Measurements from ENCODE around the gene HUNK.
"Not testable (repeated sequence)": the region's sequence is repeated elsewhere in the genome, so short reads cannot be mapped to it uniquely, and the experiment has no call there.

HUNK gene

DNA sequence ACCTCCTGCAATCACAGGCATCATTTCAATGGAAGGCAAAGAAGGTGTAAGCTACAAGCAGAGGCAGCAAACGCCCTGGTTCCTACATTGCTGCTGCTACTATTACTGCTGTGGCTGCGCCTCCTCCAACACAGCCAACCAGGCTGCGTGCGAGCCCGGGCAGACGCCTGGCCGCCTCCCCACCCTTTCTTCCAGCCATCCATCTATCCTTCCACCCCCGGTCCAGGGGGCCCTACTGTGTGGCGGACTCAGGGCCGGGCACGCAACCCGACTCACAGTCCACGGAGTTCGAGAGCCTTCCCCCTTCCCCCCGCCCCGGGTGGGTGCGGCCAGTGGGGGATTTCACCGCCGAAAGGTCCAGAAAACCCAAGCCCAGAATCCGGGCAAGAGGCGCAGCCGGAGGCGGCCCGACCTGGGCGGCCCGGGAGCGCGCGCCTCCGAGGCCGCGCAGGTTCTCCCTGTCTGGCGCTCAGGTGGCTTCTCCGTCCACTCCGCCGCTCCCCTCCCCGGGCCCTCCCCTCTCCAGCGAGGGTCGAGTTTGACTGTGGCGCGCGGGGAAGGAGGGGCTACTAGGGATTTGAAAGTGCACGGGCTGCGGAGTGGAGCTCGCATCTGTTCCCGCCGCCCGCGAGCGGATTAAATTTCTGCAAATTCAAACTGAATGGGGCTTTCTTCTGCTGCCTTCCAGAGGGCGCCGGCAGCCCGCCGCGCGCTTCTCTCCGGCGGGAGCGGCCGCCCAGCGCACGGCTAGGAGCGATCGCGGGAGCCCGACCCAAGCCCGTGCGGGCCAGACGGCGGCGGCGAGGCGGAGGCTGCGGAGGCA is at the start of gene HUNK:
HUNK (plus strand) TSS at position 569 of the 823 bp plus-strand sequence. CDS start 655 bp downstream, outside the sequence.
- DNase-seq, result no peak

DNA sequence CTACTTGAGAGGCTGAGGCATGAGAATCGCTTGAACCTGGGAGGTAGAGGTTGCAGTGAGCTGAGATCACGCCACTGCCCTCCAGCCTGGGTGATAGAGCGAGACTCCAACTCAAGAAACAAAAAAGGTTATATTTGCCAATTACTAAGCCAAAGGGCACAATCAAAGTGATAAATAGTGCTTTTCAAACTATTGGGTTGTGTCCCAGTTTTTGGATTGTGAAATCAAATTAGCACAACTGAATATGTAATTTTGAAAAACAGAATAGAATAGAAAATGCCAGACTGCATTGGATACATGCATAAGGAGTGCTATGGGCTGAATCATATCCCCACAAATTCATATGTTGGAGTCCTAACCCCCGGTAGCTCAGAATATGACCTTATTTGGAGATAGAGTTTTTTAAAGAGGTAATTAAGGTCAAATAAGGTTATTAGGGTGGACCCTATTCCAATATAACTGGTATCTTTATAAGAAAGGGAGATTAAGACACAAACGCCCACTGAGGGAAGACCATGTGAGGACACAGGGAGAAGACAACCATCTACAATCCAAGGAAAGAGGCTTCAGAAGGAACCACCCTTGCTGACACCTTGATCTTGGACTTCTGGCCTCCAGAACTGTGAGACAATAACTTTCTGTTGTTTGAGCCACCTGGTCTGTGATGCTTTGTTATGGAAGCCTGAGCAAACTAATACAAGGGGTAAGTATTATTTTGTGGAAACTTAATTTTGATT is 42.9 kb upstream of the HUNK start:
- DNase-seq, result no peak

GRCh38 chr21:31830701-31831100 is 42.1 kb upstream of the HUNK start:
- DNase-seq, result no peak

DNA sequence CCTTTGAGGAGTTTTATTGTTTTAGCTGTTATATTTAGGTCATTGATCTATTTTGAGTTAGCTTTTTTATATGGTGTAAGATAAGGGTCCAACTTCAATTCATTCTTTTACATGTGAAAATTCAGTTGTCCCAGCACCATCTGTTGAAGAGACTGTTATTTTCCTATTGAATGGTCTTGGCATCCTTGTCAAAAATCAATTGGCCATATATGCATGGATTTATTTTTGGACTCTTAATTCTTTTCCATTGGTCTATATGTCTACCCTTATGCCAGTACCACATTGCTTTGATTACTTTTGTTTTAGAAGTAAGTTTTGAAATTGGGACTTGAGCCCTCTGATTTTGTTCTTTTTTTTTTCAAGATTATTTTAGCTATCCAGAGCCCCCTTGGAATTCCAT is 35.8 kb upstream of the HUNK start:
- no peak for DNase-seq

- DNase-seq, result no peak
These were observed 35.0 kb upstream of the HUNK start for GRCh38 chr21:31837618-31838390.

- DNase-seq, result no peak
These were observed 34.0 kb upstream of the HUNK start for GRCh38 chr21:31838586-31839355.

- DNase-seq, result no peak
These were observed 28.6 kb upstream of the HUNK start for GRCh38 chr21:31844206-31844605.

GRCh38 chr21:31845151-31845729 is 27.6 kb upstream of the HUNK start:
- DNase-seq, result no peak

DNA sequence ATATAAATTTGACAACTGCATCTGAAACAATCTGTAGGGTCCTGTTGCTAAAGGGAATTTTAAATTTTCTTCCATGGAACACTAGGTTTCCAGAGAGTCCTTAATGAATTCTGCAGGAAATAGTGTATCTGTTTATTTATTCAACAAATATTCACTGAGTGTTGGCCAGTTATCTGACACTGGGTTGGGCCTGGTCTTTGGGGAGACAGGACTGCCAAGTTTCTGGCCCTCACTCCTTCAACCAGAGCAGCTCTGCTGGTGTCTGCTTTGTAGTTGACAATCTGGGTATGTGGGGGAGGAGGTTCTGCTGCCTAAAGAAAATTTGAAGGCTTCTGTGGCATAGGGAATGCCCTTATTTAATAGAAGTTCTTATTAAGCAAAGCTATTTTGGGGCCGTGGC is 26.1 kb upstream of the HUNK start:
- no peak for DNase-seq

DNA sequence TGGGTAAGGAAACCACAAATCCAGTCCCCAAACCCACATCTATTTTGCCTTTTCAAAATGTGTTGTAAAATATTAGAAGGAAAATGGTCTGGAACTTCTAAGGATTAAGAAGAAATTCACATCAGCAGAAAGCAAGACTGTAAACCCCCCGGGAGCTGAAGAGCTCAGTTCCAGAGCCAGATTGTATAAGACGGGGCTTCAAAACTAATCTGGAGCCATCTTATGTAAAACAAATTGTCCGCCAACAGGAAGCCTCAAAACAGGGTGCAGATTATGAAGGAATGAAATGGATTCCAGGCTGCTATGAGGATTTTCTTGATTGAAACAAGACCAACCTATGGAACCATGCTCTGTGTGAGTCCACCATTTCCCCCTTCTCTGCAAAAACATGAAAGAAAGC is 25.1 kb upstream of the HUNK start:
- no peak for DNase-seq

GRCh38 chr21:31848326-31848985 is 24.4 kb upstream of the HUNK start:
- DNase-seq, result no peak

- no peak for DNase-seq
These were observed 21.9 kb upstream of the HUNK start for GRCh38 chr21:31850886-31851285.

DNA sequence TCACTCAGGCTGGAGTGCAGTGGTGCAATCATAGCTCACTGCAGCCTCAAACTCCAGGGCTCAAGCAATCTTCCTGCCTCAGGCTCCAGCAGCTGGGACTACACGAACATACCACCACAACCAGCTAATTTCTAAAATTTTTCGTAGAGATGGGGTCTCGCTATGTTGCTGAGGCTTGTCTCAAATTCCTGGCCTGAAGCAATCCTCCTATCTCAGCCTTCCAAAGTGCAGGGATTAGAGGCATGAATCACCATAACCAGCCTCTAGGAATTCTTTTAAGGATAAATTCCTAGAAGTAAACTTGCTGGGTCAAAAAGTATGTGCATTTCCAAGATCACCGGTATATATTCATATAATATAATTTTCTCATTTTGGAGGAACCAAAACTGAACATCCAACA is 17.6 kb upstream of the HUNK start:
- no peak for DNase-seq

GRCh38 chr21:31857096-31857495 is 15.7 kb upstream of the HUNK start:
- no peak for DNase-seq

DNA sequence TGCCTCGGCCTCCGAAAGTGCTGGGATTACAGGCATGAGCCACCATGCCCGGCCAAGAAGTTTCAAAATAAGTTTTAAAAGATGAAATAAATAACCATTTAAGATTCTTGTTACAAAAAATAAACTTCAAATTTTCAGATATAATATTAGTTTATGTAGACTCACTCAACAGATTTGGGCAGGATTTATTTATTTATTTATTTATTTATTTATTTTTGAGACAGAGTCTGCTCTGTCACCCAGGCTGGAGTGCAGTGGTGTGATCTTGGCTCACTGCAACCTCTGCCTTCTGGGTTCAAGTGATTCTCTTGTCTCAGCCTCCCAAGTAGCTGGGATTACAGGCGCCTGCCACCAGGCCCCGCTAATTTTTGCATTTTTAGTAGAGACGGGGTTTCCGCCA is 15.2 kb upstream of the HUNK start:
- DNase-seq, result not testable (repeated sequence)

- no peak for DNase-seq
These were observed 12.0 kb upstream of the HUNK start for GRCh38 chr21:31860851-31861250.

DNA sequence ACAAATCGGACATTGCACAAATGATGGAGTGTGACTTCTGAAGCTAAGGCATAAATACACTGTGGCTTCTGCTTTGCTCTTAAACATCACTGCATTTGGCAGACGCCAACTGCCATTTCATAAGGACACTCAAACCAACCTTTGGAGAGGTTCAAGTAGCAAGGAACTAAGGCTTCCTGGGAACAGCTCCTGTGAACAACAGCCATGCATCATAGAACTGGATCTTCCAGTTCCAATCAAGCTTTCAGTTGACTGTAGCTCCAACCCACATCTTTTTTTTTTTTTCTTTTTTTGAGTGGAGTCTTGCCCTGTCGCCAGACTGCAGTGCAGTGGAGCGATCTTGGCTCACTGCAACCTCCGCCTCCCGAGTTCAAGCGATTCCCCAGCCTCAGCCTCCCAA is 10.7 kb upstream of the HUNK start:
- no peak for DNase-seq

DNA sequence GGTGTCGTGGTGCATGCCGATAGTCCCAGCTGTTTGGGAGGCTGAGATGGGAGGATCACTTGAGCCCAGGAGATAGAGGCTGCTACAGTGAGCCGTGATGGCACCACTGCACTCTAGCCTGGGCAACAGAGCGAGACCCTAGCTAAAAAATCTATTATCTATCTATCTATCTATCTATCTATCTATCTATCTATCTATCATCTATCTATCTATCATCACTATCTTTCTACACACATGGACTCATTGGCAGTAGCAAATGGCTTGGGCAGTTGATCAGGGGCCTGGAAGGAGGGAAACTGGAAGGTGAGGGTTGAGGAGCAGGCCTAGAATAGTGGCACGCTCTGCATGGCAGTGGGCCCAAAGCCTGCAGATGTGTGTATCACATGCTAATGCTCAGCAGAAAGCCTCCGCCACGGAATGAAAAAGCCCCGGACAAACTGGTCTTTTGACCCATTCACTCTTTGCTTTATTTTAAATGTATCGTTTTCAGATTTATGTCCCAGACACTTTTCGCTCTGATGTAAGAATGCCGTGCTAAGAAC is 7.3 kb upstream of the HUNK start:
- DNase-seq, result no peak

GRCh38 chr21:31866077-31866511 is 6.7 kb upstream of the HUNK start:
- peak; percentile 42 for DNase-seq

GRCh38 chr21:31869750-31870149 is 3.1 kb upstream of the HUNK start:
- no peak for DNase-seq

DNA sequence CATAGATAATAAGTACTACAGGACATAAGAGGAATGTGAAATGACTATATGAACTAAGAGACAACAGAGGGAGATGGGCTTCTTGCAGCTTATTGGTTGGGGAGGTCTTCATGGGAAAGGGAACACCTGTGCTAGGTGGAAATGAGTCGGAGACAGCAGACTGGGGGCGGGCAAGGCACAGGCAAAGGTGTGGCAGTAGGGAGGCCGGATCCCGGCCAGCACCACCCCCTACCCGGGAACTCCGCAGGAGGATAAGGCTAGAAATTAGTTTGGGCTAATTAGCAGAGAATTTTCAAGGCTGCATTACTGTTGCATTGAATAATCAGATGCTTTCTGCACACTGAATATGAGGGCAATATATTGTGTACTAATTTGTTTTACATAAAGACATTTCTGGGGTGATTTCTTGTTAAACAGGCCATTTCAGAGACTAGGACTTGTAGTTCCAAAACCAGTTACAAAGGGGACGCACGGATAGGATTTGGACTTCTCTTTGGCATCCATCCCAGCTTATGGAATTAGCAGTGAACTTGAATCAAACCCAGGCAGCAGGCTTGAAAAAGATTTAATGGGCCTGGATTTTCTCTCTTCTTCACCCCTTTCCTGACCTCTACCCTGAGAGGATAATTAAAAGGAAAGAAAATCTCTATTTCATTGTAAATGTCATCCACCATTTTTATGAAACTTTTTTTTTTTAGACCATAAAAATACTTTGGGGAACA is 2.2 kb upstream of the HUNK start:
- no peak for DNase-seq

All from CD4-positive, alpha-beta T cell treated with Interferon gamma for 1 hour (primary cell).